Stimulated activated CD4-positive, alpha-beta T cell treated with anti-CD3 and anti-CD28 coated beads, Interleukin-12 subunit alpha, Interleukin-12 subunit beta, amount 100 ng/mL, for 48 hours (primary cell): ENCODE measurements around the gene JMJD6.
"Not testable (repeated sequence)": the region's sequence is repeated elsewhere in the genome, so short reads cannot be mapped to it uniquely, and the experiment has no call there.

Experiments
- DNase-seq, 3 donors: peaks; one replicate each; pipeline ENCODE4 v3.0.0-alpha.2; 2020; ENCODE audit warnings: low read depth in 2 of 3, low spot score in 1 of 3

The JMJD6 gene

DNA sequence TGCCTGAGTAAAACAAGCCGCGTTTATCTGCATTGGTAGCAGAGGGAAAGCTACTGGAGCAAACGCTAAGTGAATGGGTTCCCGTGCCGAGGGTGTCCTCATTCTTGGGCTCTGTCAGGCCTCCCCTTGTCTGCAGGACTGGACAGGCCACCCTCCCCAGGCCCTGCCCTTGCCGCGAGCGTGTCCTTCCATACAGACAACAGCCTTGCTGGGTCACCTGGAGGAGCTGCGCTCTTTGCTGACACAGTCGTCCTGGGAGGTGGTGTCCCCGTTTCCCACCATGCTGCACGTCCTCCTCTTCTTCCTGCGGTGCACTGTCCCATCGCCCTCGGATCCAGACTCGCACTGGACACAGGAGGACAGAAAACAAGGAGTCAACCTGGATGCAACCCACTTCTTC lies 7.9 kb downstream of the JMJD6 start:
- no peak for DNase-seq

DNA sequence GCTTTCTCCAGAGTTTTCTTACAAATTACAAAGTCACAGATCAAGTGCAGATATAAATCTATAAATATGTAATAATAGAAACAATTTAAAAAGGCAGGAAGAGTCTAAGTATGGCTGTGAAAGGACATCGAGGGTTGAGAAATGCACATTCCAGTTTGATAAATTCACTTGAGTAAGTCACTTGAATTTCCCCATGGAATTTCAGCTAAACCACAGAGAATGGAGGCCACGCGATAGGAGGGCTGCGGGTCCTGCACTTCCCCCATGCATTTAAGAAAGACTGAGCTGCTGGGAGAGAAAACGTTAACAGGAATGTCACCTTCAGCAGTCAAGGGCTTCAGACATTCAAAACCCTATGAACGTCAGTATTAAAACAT lies 9.6 kb downstream of the JMJD6 start:
- DNase-seq, result no peak

GRCh38 chr17:76716146-76716838 lies 10.1 kb downstream of the JMJD6 start:
- peak in 1 of 3 donors; percentile 47 for DNase-seq

DNA sequence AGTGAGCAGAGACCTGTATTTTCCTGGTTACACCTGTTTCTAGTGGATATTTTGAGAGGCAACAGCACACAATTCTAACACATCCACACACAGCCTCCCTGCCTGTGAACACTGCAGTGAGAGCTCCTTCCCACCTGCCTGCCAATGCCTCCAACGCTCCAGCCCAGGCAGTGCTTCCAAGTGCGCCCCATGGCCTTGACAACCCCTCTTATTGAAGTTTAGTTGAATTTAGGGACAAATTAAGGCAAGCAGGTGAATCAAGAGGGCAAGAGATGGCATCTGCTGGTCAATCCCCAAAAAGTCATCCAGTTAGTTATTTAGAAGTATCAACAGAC lies 10.9 kb downstream of the JMJD6 start:
- no peak for DNase-seq

DNA sequence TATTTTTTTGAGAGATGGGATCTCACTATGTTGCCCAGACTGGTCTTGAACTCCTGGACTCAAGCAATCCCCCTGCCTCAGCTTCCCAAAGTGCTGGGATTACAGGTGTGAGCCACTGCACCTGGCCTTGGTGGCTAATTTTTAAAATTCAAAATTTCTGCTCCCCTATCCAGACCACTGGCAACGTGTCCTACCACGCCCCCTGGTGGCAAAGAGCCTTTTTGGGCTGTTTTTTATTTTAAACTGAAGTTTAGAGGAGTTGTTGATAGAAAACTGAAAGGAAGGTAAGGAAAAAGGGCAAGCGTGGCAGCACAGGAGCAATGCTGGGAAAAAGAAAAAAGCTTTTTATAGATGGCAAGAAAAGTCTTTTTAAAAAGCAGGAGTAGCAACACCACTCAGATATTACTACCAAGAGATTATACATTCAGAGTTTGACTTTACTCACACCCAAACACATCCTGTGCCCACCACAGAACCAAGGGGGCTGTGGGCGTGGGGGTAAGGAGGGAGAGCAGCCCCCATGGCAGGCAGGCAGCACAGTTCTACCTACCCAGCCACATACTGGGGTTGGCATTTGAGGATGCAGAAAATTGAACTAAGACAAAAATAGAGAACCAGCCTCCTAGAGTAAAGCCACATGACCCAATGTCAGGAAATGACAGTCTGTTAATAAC lies 11.4 kb downstream of the JMJD6 start:
- peak; percentile 53 to 86 (median 69) for DNase-seq

GRCh38 chr17:76714336-76714735 lies 12.1 kb downstream of the JMJD6 start:
- no peak for DNase-seq

DNA sequence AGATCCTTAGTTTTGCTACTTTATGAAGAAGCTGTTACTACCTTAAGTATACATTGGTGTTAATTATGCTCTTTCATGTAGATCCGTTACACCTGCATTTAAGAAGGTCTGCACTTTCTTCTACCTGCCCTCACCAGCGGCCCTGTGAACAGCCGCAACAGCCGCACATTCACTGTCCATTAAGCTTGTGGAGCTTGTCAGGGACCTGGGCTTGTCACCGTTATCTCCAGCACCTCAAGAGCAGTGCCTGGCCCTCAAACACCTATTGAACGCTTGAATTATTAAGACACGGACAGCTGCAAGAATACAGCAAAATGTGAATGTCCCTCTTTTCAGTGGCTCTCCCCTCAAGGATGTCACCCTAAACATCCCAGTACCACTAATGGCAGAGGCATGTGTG lies 12.6 kb downstream of the JMJD6 start:
- no peak for DNase-seq

DNA sequence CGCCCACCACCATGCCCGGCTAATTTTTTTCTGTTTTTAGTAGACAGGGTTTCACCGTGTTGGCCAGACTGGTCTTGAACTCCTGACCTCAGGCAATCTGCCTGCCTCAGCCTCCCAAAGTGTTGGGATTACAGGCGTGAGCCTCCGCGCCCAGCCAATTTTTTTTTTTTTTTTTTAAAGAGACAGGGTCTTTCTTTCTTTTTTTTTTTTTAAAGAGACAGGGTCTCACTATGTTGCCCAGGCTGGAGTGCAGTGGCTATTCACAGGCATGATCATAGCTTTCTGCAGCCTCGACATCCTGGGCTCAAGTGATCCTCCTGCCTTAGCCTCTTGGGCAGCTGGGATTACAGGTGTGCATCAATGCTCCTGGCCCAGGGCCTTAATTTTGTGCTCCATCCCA lies 14.1 kb downstream of the JMJD6 start:
- not testable (repeated sequence) for DNase-seq

- no peak for DNase-seq
These were observed 15.4 kb downstream of the JMJD6 start, which contains the start of gene MXRA7 for GRCh38 chr17:76710863-76711611. MXRA7 (minus strand) TSS chr17:76710965; CDS start chr17:76710946, 19 bp downstream.

DNA sequence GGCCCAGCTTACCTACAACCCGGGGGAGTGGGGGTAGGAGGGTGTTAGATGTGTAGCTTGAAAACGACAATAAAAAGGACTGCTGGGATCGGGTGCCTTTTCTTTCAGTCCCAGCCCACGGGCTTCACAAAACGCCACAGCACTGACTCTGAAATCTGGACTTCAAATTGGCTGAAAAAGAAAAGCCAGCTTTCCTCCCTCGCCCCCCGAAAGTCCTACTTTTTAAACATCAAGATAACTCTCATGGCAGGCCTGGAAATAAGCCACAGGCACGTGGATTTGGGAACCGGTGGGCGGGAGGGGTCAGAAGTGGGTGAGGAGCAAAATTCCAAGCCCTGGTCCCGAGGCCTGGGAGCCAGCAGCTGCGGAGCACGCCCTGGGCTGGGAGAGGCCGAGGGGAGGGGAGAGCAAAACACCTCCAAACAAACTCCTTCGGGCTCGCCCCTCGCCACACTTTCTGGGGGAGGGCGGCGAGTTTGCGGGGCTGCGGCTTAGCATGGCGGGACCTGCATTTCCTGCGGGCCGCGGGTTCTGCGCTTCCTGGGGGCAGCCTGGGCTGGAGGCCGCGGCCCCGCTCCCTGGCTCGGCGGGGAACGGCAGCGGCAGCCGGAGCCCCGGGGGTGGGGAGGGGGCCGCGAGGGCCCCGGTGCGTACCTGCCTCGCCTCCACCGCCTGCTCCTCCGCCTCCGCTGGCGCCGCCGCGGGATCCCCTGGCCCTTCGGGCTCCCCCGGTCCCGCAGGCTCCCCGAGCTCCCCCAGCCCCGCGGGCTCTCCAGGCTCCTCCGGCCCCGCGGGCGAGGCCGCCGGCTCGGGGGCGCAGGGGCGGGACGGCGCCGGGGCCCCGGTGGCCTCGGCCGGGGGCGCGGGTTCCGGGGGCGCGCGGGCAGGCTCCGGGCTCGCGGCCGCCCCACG lies 16.2 kb downstream of the JMJD6 start:
- DNase-seq, result not testable (repeated sequence)

GRCh38 chr17:76709077-76709950 lies 17.1 kb downstream of the JMJD6 start:
- no peak for DNase-seq

DNA sequence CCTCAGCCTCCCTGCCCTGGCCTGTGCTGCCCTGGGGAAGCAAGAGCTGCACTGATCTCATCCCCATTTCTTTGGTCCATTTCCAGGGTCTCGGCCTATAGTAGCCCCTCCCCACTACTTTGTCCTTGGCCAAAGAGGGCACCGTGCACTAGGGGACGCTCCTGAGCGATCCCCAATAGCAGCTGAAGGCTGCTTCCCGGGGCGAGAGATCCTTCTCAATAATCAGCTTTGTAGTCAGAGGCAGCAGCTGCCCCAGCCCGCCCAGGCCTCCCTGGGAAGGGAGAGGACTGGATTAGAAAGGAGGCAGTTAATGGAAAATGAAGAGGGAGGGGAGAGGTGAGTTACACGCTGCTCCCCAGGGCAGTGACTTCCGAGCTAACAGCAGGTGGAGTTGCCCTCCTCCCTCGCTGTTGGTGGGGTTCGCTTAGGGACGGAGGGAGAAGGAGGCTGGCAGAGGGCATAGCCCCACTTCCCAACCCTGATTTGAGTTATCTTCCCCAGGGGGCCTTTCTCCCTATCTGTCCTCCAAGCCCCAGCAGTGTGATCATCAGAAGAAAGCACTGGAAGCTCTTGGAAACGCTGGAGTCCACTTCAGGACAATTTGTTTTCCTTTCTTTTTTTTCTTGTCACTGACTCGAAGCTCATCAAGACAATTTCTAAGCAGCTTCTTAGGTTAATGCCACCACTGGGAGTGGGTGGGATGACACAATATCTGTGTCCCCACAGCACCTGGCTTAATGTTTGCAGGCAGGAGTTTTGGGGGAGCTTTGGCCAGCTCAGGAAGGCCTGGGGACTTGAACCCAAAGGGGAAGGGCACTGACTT lies 18.2 kb downstream of the JMJD6 start:
- no peak for DNase-seq

GRCh38 chr17:76706817-76707216 lies 19.6 kb downstream of the JMJD6 start:
- DNase-seq, result no peak

DNA sequence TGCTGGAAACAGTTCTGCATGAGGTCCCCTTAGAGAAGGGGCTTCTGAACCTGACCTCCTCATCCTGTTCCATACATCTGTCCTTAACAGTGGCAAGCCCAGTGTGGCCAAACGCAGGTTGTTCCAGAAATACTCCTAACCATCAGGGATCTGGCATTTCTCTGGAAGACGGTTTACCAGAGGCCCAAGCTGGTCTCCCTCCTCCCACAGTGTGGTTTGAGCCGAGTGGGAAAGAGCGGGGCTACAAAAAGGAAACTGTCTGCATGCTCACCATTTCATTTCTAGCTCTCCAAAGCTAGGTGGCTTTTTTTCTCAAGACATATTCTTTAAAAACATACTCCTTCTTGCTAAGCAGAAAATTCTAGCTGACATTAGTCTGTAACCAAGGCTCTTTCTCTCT lies 21.6 kb downstream of the JMJD6 start:
- no peak for DNase-seq

- no peak for DNase-seq
These were observed 23.3 kb downstream of the JMJD6 start for GRCh38 chr17:76702941-76703637.

GRCh38 chr17:76702076-76702475 lies 24.3 kb downstream of the JMJD6 start:
- no peak for DNase-seq

DNA sequence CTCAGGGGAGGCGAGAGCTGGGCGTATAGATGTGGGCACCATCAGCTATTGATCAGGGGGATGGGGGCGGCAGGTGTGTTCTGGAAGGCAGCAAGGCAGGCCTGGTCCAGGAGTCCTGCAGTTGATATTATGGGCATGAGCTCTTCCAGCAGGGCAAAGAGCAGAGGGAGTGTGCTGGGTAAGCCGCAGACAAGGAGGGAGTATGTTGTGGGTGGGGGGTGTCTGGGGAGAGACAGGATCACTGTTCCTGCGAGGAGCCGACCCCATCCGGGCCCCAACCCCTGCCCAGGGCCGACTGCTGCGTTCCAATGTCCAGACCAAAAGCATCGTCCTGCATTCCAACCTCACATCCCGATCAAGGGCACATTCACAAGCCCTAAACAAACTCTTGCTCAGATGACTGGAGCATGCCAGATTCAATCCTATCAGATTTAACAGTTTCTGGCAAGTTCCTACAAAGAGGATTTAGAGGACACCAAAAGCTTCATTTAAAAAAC lies 24.9 kb downstream of the JMJD6 start:
- no peak for DNase-seq

- no peak for DNase-seq
These were observed 25.6 kb downstream of the JMJD6 start for GRCh38 chr17:76700617-76701470.
